ENCODE data around the gene PLSCR3.

GRCh38 chr17:7406235-7406825, 12.0 kb upstream of the PLSCR3 start:
- TF ChIP-seq CTCF (IDR thresholded peaks at IDR 0.05) = no peak
- no peak for TF ChIP-seq POLR2A (IDR thresholded peaks at IDR 0.05)
